GM21381 (cell line): Measurements from ENCODE around the gene PGAP6.
"Not testable (repeated sequence)": the region's sequence is repeated elsewhere in the genome, so short reads cannot be mapped to it uniquely, and the experiment has no call there.

ENCODE experiments used
- ATAC-seq: cut with Tn5 transposase; IDR thresholded peaks from one replicate; pipeline ENCODE4 v1.9.1; 2021; ENCODE audit warnings: mild to moderate bottlenecking, moderate library complexity; ENCODE audit not compliant: unreplicated experiment

PGAP6 gene

DNA sequence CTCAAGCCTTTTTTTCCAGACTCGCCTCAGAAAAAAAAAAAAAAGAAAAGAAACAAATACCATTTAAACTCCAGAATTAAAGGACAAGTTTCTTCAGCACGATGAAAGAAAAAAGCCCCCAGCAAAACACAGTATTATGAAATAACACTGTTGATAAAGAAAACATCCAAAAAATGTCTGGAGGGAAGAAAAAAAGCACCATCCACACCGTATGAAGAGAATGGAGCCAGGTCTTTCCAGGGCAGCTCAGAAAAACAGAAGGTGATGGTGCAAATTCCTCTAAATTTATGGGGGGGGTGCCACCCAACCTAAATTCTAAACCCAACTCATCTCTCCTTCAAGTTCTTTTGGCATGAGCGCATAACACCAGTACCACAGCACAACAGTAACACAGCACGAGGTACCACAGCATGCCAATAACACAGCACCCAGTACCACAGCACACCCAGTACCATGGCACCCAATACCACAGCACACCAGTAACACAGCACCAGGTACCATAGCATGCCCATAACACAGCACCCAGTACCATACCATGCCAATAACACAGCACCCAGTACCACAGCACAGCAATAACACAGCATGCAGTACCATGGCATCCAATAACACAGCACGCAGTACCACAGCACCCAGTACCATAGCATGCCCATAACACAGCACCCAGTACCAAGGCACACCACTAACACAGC, 48.2 kb downstream of the PGAP6 start:
- ATAC-seq = no peak

DNA sequence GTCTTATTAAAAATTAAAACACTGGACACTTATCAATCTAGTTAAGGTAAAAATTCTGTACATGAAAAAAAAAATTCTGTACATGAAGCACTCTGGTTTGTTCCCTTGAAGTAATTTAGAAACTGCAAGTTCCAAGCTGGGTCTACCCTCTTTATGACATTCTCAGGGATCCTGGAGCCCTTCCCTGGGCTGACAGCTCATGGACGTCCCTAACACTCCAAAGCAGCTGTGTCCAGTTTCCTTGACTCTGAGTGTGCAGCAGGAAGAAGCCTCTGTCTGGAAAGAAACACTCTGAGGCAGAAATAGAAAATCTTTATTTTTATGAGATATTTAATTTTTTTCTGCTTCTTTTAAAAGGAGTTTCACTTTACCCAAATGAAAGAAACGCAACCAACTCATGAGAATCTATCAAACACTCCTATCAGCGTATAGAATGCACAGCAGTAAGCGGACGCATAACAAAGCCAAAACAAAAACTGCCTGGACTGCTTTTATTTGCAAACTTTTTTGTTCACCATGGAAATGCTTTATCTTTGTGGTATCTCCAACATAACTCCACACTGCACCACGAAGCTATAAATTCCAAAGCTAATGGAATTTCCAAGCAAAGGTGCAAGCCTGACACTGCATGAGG, 50.5 kb downstream of the PGAP6 start:
- ATAC-seq = not testable (repeated sequence)

DNA sequence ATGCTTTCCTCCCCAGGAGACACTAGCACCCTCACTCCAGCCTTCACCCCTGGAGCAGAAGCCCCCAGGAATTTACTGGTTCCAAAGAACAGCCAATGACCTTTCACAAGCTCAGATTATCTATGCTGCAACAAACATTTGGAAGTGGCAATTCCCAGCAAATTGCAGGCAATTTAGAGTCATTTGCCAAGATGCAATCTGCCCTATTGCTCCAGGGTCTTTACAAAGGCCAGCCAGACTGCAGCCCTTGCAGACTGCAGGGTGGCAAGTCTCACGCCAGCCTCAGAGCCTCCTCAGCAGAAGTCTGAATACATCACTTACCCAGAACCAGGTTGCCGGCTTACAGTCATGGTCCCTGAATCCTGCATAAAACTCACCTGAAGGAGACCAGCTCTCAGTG, 51.0 kb downstream of the PGAP6 start:
- no peak for ATAC-seq

DNA sequence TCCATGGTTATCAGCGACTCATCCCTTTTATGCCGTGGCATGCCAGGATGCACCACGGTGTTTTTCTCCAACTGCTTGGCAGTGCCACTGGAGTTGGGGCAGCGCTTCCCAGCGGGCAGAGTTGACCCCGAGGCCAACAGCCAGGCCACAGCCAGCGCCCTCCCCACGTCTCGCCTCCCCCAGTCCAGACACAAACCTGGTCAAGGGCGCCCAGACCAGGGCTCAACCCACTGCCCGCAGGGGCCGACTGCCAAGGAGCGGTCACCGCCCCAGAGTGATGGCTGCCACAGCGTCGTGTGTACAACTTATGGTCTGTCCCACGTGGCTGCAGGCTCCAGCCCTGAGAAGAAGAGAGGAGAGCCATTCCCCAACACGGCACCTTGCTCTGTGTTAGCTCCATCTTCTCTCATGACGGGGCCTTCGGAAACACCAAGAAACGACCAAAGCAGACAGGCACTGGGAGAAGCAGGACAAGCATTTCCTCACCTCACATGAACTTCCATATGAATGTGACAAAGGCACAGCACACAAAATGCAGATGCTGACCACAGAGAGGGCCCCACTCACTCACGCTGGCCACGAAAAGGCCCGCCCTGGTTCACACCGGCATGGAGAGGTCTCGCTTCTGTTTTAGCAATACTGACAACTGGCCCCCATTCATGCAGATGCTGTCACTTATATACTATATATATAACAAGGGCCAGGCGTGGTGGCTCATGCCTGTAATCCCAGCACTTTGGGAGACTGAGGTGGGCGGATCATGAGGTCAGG, 56.2 kb downstream of the PGAP6 start:
- no peak for ATAC-seq

DNA sequence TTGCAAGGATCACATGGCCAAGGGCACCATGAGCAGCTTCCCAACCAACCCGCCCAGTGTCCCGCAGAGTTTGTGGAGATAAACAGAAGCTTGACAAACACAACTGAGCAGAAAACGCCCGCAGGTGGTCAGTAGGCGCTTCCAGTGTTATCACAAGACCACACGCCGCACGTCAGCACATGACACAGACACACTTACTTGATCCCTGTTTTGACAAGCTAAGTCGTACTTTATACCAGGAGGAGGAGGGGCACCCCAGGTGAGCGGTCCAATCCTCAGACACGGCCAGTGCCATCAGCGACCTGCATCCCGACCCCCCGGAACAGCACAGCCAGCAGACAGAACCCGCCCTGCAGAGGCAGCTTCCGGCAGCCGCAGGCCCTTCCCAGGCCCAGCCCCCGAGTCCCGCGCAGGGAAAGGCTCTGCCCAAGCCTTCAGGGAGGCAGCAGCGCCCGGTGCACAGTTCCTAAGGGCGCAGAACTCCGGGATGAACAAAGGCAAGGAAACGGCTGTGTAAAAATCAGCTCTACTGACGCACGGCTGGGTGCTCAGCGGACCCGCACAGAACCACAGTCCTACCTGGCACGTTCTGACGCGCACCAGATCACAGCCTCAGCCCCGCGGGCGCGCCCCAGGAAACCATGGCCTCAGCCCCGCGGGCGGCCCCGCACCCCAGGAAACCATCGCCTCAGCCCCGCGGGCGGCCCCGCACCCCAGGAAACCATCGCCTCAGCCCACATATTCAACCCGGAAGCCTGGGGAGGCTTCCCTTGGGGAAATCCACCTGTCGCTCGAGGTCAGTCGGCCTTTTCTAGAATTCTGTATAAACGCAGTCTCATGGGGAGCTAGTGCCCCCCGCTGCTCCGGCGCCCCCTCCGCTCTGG, 57.1 kb downstream of the PGAP6 start:
- peak; percentile 45 for ATAC-seq

DNA sequence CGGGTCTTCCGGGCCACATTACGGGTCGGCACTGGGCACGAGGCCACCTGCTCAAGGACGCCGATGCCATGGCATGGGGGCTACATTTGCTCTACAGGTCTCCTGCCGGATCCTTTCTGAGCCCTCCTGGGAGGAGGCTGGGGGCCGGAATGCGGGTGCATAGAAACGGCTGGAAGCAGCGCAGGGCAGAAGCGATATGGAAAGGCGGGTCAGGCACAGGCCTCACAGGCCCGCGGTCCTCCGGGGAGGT, 57.7 kb downstream of the PGAP6 start:
- ATAC-seq = no peak

DNA sequence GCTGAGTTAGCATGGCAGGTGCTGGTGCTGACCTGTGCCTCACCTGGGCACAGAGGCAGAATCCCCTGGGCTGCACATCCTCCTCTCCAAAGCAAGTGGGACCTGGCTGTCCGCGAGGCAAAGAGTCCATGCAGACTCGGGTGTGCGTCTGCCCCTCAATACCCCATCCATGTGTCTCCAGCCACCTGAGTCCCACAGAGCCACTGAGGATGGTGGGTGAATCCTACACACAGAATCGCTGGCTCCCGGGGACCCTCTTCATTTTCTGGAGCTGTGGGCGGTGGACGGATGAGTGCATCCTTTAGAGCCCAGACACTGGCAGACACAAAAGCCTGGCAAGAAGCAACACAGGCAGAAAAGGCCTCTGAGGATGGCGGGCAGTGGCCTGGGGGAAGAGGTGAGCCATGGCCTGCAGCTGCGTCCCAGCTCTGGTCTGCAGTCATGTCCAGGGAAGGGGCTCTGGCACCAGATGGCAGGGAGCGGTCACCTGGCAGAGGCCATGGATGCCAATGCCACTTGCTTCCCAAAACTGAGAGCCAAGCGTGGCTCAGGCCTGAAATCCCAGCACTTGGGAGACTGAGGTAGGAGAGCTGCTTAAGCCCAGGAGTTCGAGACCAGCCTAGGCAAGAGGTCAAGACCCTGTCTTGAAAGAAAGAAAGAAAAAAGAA, 59.2 kb downstream of the PGAP6 start:
- no peak for ATAC-seq

DNA sequence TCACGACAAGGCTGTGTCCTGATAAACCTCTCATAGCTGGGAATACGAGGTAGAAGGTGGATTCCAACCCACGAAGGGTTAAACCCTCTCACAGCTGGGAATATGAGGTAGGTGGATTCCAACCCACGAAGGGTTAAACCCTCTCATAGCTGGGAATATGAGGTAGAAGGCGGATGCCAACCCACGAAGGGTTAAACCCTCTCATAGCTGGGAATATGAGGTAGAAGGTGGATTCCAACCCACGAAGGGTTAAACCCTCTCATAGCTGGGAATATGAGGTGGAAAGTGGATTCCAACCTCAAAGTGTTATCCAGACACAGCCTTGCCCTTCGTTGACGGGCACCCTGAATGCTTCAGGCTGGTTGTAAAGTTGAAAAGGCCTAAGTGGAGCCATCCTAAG, 60.2 kb downstream of the PGAP6 start:
- ATAC-seq = no peak
